Transverse colon (tissue), 4 donors: ENCODE results near the gene FBXL13.

Experiments used
- POLR2AphosphoS5 ChIP-seq, 3 donors: sonication (generic); formaldehyde crosslinking; IDR thresholded peaks; one replicate each; pipeline ENCODE4 v1.6.1; 2016; ENCODE audit warnings: antibody characterized with exemption in 3 of 3
- TF ChIP-seq, protein P1 (sequence below), 5 experiments: fragments of 200-600 bp in 3 of 5; fragments of 450-650 bp in 2 of 5; sonication (generic) in 3 of 5; IDR thresholded peaks; 1 replicate in 2 of 5; 2 replicates in 3 of 5; pipeline ENCODE4 v1.5.1; 2016 to 2017; ENCODE audit warnings: antibody characterized with exemption in 5 of 5, inconsistent platforms in 3 of 5, mild to moderate bottlenecking in 2 of 5, moderate library complexity in 1 of 5

- TF ChIP-seq, protein P1, sequence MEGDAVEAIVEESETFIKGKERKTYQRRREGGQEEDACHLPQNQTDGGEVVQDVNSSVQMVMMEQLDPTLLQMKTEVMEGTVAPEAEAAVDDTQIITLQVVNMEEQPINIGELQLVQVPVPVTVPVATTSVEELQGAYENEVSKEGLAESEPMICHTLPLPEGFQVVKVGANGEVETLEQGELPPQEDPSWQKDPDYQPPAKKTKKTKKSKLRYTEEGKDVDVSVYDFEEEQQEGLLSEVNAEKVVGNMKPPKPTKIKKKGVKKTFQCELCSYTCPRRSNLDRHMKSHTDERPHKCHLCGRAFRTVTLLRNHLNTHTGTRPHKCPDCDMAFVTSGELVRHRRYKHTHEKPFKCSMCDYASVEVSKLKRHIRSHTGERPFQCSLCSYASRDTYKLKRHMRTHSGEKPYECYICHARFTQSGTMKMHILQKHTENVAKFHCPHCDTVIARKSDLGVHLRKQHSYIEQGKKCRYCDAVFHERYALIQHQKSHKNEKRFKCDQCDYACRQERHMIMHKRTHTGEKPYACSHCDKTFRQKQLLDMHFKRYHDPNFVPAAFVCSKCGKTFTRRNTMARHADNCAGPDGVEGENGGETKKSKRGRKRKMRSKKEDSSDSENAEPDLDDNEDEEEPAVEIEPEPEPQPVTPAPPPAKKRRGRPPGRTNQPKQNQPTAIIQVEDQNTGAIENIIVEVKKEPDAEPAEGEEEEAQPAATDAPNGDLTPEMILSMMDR (IDR thresholded peaks at IDR 0.05) = no peak
- TF ChIP-seq POLR2AphosphoS5 (IDR thresholded peaks at IDR 0.05) = no peak
Observed at GRCh38 chr7:102856036-102856435, 218.6 kb downstream of the FBXL13 start.
